ENCODE results near the gene CLN6. TPM values are rescaled to one million over a fixed set of nuclear protein-coding genes. Genes with fewer than 3 reads are reported as not detected.

The CLN6 gene
- 10 to 100 TPM; 17.8 to 23.5 TPM for polyA plus RNA-seq

DNA sequence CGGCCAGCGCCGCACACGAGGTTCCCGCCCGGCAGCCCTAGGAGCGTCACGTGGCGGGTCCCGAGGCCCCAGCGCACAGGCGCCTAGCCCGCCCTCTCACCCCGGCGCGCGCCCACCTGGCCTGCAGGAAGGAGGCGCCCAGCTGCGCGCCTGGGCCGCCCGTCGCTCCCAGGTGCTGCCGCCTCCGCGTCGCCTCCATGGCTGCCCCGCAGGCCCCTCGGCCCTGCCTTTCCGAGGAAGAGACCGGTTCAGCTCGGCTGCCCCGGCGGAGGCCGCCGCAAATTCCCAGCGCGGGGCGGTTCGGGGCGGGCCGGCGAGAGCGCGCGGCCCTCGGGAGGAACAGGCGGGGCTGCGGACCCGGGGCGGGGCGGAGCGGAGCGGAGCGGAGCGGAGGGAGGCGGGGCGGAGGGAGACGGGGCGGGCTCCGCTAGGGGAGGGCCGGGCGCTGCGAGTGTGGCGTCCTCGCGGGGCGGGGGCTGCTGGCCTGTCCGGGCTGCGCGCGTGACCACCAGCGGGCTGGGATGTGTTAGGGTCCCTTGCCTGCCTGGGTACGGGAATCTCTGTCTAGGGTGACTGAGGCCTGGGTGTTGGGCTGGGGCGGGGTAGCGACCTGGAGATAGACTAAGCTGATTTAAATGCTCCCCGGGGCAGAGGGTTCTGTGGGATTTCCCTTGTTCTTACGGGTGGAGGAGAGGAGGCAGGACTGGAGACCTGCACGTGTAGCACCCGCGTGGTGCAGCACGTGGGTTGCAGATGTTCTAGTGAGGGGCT, at the start of gene CLN6:
CLN6 (minus strand) TSS at position 343 of the 771 bp plus-strand sequence; CDS start at position 199, 144 bp downstream.
- peak within 1 kb of the TSS; percentile 83 to 93 for H3K4me3 ChIP-seq (ENCODE audit: low read depth in 1 of 2, low read length in 2 of 2)
- no peaks in the 10 kb centered on the region for H3K36me3 ChIP-seq (ENCODE audit: control insufficient read depth in 2 of 2, insufficient read depth in 2 of 2, low read length in 1 of 2)
- no peaks in the 10 kb centered on the region for H3K9me3 ChIP-seq (ENCODE audit: control insufficient read depth in 2 of 2, insufficient read depth in 1 of 2, low read depth in 1 of 2, low read length in 1 of 2)
- H3K27ac ChIP-seq (ENCODE audit: low read depth in 2 of 2, low read length in 1 of 2), result peak within 1 kb of the TSS; percentile 83 to 85
- peaks cover 3 to 12% of the 10 kb centered on the region in 2 donors for H3K4me1 ChIP-seq (ENCODE audit: control insufficient read depth in 2 of 2, insufficient read depth in 2 of 2, low read length in 1 of 2)
- no peaks in the 10 kb centered on the region for H3K27me3 ChIP-seq (ENCODE audit: control insufficient read depth in 1 of 2, insufficient read depth in 2 of 2, low read length in 2 of 2)
- 0 to 1% methylated on average over 71 to 82 of the region's 82 CpGs for WGBS, 2 donors

DNA sequence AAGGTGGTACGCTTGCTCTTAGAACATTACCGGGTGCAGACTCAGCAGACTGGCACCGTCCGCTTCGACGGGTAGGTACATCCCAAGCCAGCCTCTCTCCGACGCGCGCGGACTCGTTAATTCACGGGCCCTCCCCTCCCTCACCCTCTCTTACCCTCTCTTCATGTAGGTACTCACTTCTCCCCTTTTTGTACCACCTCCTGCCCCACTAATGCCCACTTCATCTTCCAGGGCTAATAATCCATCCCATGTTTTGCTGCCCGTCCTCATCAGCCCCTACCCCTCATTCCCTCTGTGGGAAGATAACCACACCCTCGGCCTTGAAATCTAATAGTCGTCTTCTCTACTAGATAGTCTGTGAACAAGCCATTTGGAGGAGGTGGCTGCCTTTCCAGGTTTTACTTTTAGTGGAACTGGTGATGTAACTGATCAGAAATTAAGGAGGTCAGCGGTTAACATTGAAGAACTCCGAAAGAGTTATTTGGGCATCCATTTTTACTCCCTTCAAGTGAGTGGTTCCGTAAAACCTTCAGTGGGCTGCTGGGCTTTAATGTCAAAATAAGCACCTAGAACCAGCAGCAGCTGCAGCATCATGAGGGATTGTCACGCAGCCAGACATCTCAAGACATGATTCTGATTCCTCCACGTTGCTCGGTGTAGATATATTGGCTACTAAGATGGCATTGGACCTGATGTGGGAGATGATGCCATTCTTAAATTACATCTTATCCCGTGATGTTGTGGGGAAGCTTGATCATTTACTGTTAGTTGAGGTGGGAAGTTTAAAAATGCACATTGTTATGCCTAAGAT, 49.3 kb upstream of the CLN6 start:
- peaks cover 0 to 2% of the 10 kb centered on the region in 2 donors for H3K4me1 ChIP-seq (ENCODE audit: control insufficient read depth in 2 of 2, insufficient read depth in 2 of 2, low read length in 1 of 2)
- no peaks in the 10 kb centered on the region for H3K27me3 ChIP-seq (ENCODE audit: control insufficient read depth in 1 of 2, insufficient read depth in 2 of 2, low read length in 2 of 2)

DNA sequence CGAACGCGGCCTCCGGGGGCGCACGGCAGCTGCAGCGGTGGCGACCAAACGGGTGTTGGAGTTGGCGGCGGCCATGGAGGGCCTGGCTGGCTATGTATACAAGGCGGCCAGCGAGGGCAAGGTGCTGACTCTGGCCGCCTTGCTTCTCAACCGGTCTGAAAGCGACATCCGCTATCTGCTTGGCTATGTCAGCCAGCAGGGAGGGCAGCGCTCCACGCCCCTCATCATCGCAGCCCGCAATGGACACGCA, 48.7 kb upstream of the CLN6 start:
- Histone ChIP-seq H3K4me3 (ENCODE audit: low read depth in 1 of 2, low read length in 2 of 2) (peak overlapping the region; percentile 75 to 99), H3K36me3 (ENCODE audit: control insufficient read depth in 2 of 2, insufficient read depth in 2 of 2, low read length in 1 of 2) (no peaks in the 10 kb centered on the region), H3K4me1 (ENCODE audit: control insufficient read depth in 2 of 2, insufficient read depth in 2 of 2, low read length in 1 of 2) (peaks cover 0 to 5% of the 10 kb centered on the region in 2 donors), H3K9me3 (ENCODE audit: control insufficient read depth in 2 of 2, insufficient read depth in 1 of 2, low read depth in 1 of 2, low read length in 1 of 2) (no peaks in the 10 kb centered on the region), H3K27ac (ENCODE audit: low read depth in 2 of 2, low read length in 1 of 2) (peak overlapping the region; percentile 100), H3K27me3 (ENCODE audit: control insufficient read depth in 1 of 2, insufficient read depth in 2 of 2, low read length in 2 of 2) (no peaks in the 10 kb centered on the region)
- whole genome bisulfite sequencing, 2 donors, result 0 to 1% methylated on average over 20 to 22 of the region's 22 CpGs

More for the DNA sequence above, 49.3 kb upstream of the CLN6 start:
- Histone ChIP-seq H3K9me3 (ENCODE audit: control insufficient read depth in 2 of 2, insufficient read depth in 1 of 2, low read depth in 1 of 2, low read length in 1 of 2) (no peaks in the 10 kb centered on the region), H3K27ac (ENCODE audit: low read depth in 2 of 2, low read length in 1 of 2) (peak overlapping the region; percentile 100), H3K4me3 (ENCODE audit: low read depth in 1 of 2, low read length in 2 of 2) (peak overlapping the region; percentile 75 to 99), H3K36me3 (ENCODE audit: control insufficient read depth in 2 of 2, insufficient read depth in 2 of 2, low read length in 1 of 2) (no peaks in the 10 kb centered on the region)
- 0 to 1% methylated on average over 23 of the region's 23 CpGs for WGBS, 2 donors

DNA sequence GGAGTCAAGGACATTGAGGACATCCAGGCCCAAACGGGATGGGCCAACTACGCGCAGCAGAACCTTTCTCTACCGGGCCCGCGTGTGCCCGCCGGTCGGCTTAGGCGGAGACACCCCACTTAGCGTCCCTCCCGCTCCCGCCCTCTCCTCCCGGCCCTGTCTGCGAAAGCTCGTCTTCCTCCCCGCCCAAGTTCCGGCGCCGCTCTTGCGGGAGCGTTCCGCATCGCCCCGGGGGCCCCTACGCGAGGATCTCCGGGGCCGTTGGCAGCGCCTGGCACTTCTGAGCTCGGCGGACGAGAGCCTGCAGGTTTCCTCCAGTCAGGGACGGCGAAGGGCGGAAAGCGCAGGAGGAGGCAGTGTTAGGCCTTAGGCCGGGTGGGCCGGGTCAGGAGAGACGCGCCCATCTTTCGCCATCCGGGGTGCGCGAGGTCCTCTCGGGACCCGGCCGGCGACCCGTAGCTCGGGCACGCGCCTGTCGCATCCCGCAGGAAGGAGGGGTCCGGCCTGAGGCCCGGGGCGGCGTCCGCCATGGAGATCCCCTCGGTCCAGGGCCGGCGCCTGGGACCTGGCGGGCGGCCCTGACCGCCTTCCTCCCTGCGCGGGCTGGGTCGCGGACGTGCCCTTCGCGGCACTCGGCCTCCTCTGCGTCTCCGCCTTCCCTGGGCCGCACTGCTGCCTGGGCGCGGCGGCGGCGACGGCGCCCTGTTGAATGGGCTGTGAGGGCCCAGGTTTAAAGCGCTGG, 48.2 kb upstream of the CLN6 start, which contains the start of gene FEM1B:
FEM1B (plus strand) TSS at position 143 of the 742 bp plus-strand sequence. CDS start 673 bp downstream, outside the sequence.
- Histone ChIP-seq H3K27me3 (ENCODE audit: control insufficient read depth in 1 of 2, insufficient read depth in 2 of 2, low read length in 2 of 2) (no peaks in the 10 kb centered on the region), H3K4me3 (ENCODE audit: low read depth in 1 of 2, low read length in 2 of 2) (peak within 1 kb of the TSS; percentile 75 to 99), H3K27ac (ENCODE audit: low read depth in 2 of 2, low read length in 1 of 2) (peak within 1 kb of the TSS; percentile 100), H3K36me3 (ENCODE audit: control insufficient read depth in 2 of 2, insufficient read depth in 2 of 2, low read length in 1 of 2) (no peaks in the 10 kb centered on the region), H3K9me3 (ENCODE audit: control insufficient read depth in 2 of 2, insufficient read depth in 1 of 2, low read depth in 1 of 2, low read length in 1 of 2) (no peaks in the 10 kb centered on the region), H3K4me1 (ENCODE audit: control insufficient read depth in 2 of 2, insufficient read depth in 2 of 2, low read length in 1 of 2) (peaks cover 0 to 6% of the 10 kb centered on the region in 2 donors)
- WGBS, 2 donors, result 0% methylated on average over 58 to 85 of the region's 85 CpGs

DNA sequence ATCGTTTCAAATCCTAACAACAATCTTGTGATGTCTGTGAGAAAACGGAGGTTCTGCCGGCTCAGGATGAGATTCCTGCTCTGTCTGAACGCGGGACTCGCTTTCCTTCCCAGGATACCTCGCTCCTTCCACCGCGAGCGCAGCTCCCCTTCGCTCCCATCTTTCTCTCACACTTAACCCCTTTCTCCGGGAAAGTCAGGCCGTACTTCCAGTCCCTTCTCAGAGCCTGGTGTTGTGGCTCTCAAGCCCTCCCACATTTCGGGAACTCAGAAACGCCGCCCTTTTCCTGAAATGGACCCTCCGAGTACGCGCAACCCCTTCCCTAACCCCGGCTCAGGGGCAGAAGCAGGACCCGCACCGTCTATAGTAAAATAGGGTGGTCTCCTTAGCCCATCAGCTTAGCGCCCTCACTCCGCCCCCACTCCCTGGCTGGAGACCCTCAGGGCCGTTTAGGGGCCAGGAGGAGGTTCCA, 47.6 kb upstream of the CLN6 start:
- 0 to 1% methylated on average over 25 of the region's 25 CpGs for WGBS, 2 donors
- Histone ChIP-seq H3K36me3 (ENCODE audit: control insufficient read depth in 2 of 2, insufficient read depth in 2 of 2, low read length in 1 of 2) (no peaks in the 10 kb centered on the region), H3K9me3 (ENCODE audit: control insufficient read depth in 2 of 2, insufficient read depth in 1 of 2, low read depth in 1 of 2, low read length in 1 of 2) (no peaks in the 10 kb centered on the region), H3K4me3 (ENCODE audit: low read depth in 1 of 2, low read length in 2 of 2) (peak overlapping the region; percentile 75 to 99), H3K27me3 (ENCODE audit: control insufficient read depth in 1 of 2, insufficient read depth in 2 of 2, low read length in 2 of 2) (no peaks in the 10 kb centered on the region), H3K4me1 (ENCODE audit: control insufficient read depth in 2 of 2, insufficient read depth in 2 of 2, low read length in 1 of 2) (peaks cover 0 to 8% of the 10 kb centered on the region in 2 donors), H3K27ac (ENCODE audit: low read depth in 2 of 2, low read length in 1 of 2) (peak overlapping the region; percentile 100)

DNA sequence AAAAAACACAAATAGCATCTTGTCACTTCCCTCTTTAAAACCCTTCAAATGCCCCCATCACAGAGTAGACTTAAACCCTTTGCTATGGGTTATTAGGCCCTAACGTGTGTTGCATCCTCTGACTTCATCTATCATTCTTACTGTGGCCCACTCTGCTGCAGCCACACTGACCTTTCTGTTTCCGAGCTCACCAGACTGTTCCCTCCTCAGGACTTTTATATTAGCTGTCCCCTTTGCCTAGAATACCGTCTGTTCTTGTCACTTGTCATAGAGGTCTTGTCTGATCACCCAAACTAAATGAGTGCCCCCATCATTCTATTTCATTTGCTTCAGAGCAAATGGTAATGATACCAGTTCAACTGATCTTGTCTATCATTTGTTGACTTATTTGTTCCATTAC, 47.1 kb upstream of the CLN6 start:
- Histone ChIP-seq H3K27me3 (ENCODE audit: control insufficient read depth in 1 of 2, insufficient read depth in 2 of 2, low read length in 2 of 2) (no peaks in the 10 kb centered on the region), H3K36me3 (ENCODE audit: control insufficient read depth in 2 of 2, insufficient read depth in 2 of 2, low read length in 1 of 2) (no peaks in the 10 kb centered on the region), H3K27ac (ENCODE audit: low read depth in 2 of 2, low read length in 1 of 2) (peak overlapping the region; percentile 100), H3K9me3 (ENCODE audit: control insufficient read depth in 2 of 2, insufficient read depth in 1 of 2, low read depth in 1 of 2, low read length in 1 of 2) (no peaks in the 10 kb centered on the region), H3K4me3 (ENCODE audit: low read depth in 1 of 2, low read length in 2 of 2) (peak overlapping the region; percentile 75 to 99), H3K4me1 (ENCODE audit: control insufficient read depth in 2 of 2, insufficient read depth in 2 of 2, low read length in 1 of 2) (peaks cover 0 to 11% of the 10 kb centered on the region in 2 donors)
- 34 to 54% methylated on average over 3 of the region's 3 CpGs for WGBS, 2 donors

DNA sequence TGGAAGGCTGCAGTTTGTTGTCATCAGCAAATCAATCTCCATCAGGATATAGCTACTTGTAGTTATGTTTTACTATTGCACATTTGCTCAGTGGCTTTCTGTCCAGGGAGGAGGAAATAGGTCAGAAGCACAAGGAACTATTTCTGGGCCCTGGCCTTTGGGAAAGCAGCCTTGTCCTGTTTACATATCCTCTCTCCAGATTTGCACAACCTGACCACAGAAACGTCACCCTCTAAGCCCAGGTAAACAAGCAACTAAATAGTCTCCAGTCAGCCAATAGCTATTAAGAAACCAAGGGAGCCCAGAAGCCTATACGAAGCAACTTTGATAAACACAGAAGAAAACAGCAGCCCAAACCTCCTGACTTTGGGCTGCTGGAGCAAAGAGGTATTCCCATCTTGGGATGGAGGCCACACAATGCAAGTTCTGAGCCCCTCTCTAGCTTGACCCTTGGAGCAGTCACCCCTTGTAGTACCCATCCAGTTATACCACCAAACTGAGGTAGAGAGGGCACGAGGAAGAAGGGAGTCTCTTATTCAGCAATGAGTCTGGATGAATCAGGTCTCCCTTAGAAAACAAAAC, 45.7 kb upstream of the CLN6 start:
- Histone ChIP-seq H3K27ac (ENCODE audit: low read depth in 2 of 2, low read length in 1 of 2) (peak overlapping the region; percentile 21 to 71), H3K9me3 (ENCODE audit: control insufficient read depth in 2 of 2, insufficient read depth in 1 of 2, low read depth in 1 of 2, low read length in 1 of 2) (no peaks in the 10 kb centered on the region), H3K4me1 (ENCODE audit: control insufficient read depth in 2 of 2, insufficient read depth in 2 of 2, low read length in 1 of 2) (peaks cover 0 to 11% of the 10 kb centered on the region in 2 donors), H3K27me3 (ENCODE audit: control insufficient read depth in 1 of 2, insufficient read depth in 2 of 2, low read length in 2 of 2) (no peaks in the 10 kb centered on the region), H3K4me3 (ENCODE audit: low read depth in 1 of 2, low read length in 2 of 2) (no peak overlapping the region), H3K36me3 (ENCODE audit: control insufficient read depth in 2 of 2, insufficient read depth in 2 of 2, low read length in 1 of 2) (no peaks in the 10 kb centered on the region)
- WGBS, 2 donors, result 61 to 73% methylated on average over 3 of the region's 3 CpGs

DNA sequence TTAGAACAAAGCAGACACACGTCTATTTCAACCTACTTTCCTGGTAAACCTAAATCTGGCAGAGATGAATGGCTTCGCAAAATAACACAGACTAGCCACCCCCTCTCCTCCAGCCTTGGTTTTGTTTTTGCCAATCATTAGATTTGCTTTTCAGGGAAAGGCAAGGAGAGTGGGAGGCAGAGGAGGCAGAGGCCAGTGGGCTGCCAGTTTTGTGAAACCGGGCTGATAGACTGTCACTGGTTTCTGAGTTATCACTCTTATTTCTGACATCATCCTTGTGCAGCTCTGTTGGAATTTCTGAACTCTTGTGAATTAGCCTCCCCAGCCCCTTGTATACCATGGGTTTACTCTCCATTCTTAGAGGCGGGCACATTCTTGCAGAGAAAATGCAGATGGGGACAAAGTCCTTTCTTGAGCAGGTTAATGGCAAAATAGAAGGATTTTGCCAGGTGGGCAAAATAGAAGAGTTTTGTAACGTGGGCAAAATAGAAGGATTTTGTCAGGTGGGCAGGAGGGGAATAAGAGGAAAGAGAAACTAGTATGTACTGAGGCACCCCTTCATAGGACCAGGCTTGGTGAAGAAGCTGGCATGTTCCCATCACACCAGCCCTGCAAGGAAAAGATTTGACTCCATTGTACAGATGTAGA, 44.8 kb upstream of the CLN6 start:
- Histone ChIP-seq H3K9me3 (ENCODE audit: control insufficient read depth in 2 of 2, insufficient read depth in 1 of 2, low read depth in 1 of 2, low read length in 1 of 2) (no peaks in the 10 kb centered on the region), H3K27ac (ENCODE audit: low read depth in 2 of 2, low read length in 1 of 2) (no peak overlapping the region), H3K4me1 (ENCODE audit: control insufficient read depth in 2 of 2, insufficient read depth in 2 of 2, low read length in 1 of 2) (peaks cover 0 to 11% of the 10 kb centered on the region in 2 donors), H3K4me3 (ENCODE audit: low read depth in 1 of 2, low read length in 2 of 2) (no peak overlapping the region), H3K27me3 (ENCODE audit: control insufficient read depth in 1 of 2, insufficient read depth in 2 of 2, low read length in 2 of 2) (no peaks in the 10 kb centered on the region), H3K36me3 (ENCODE audit: control insufficient read depth in 2 of 2, insufficient read depth in 2 of 2, low read length in 1 of 2) (no peaks in the 10 kb centered on the region)
- WGBS, 2 donors, result 65 to 66% methylated on average over 5 of the region's 5 CpGs
